Immature natural killer cell (primary cell): ENCODE measurements around the gene KCNQ5. TPM values are rescaled to one million over a fixed set of nuclear protein-coding genes. Genes with fewer than 3 reads are reported as not detected.

ENCODE experiments used
- DNase-seq, 3 donors: peaks; one replicate each; pipeline ENCODE4 v3.0.0; 2022; ENCODE audit warnings: mixed read lengths in 1 of 3
- H3K27ac Mint-ChIP-seq, 6 donors: one replicate each; pipeline ENCODE4 v1.8.0; 2020; ENCODE audit warnings: mixed read lengths in 6 of 6, mild to moderate bottlenecking in 5 of 6, inconsistent platforms in 4 of 6, moderate library complexity in 3 of 6
- H3K27me3 Mint-ChIP-seq, 3 donors: one replicate each; pipeline ENCODE4 v1.8.0; 2020 to 2021; ENCODE audit warnings: low read depth in 3 of 3, mild to moderate bottlenecking in 3 of 3, mixed read lengths in 3 of 3, moderate library complexity in 3 of 3, inconsistent platforms in 1 of 3
- H3K36me3 Mint-ChIP-seq, 3 donors: one replicate each; pipeline ENCODE4 v1.8.0; 2020; ENCODE audit warnings: mixed read lengths in 3 of 3, inconsistent platforms in 2 of 3, mild to moderate bottlenecking in 2 of 3
- H3K4me1 Mint-ChIP-seq, 2 donors: one replicate each; pipeline ENCODE4 v1.8.0; 2020; ENCODE audit warnings: inconsistent platforms in 2 of 2, mild to moderate bottlenecking in 2 of 2, mixed read lengths in 2 of 2, moderate library complexity in 1 of 2
- H3K4me3 Mint-ChIP-seq, 5 donors: one replicate each; pipeline ENCODE4 v1.8.0; 2020; ENCODE audit warnings: mild to moderate bottlenecking in 5 of 5, mixed read lengths in 5 of 5, inconsistent platforms in 3 of 5, moderate library complexity in 3 of 5
- H3K9me3 Mint-ChIP-seq, 6 donors: one replicate each; pipeline ENCODE4 v1.8.0; 2020; ENCODE audit warnings: mild to moderate bottlenecking in 6 of 6, mixed read lengths in 6 of 6, inconsistent platforms in 4 of 6, moderate library complexity in 3 of 6
- polyA plus RNA-seq, 3 donors: library from polyadenylated mRNA; unstranded; fragments of 300-500 nt; fragmentation: Illumina TruSeq; gene quantifications; one replicate each; pipeline ENCODE4 v1.2.3, GENCODE V29; 2021

KCNQ5 gene
- polyA plus RNA-seq, 3 donors from 2014 or later: 1.3 to 4.3 (median 1.8) TPM

GRCh38 chr6:72623808-72624207, 1.9 kb downstream of the KCNQ5 start:
- no peak for DNase-seq
- peaks cover 46 to 50% of the 10 kb centered on the region in 2 donors for H3K4me1 Mint-ChIP-seq

GRCh38 chr6:72624557-72625160, 2.8 kb downstream of the KCNQ5 start:
- peak in 1 of 3 donors; percentile 16 for DNase-seq
- Mint-ChIP-seq H3K4me3 (peak overlapping the region in 2 of 5 donors; percentile 16 to 46), H3K27ac (no peak overlapping the region), H3K27me3 (peaks cover 4 to 13% (median 6%) of the 10 kb centered on the region in 3 donors), H3K9me3 (peaks cover 0 to 1% (median 0%) of the 10 kb centered on the region in 6 donors), H3K36me3 (peaks cover 0 to 3% (median 0%) of the 10 kb centered on the region in 3 donors), H3K4me1 (peaks cover 42 to 45% of the 10 kb centered on the region in 2 donors)

More at GRCh38 chr6:72623808-72624207, 1.9 kb downstream of the KCNQ5 start:
- peaks cover 0 to 1% (median 0%) of the 10 kb centered on the region in 6 donors for H3K9me3 Mint-ChIP-seq
- H3K27ac Mint-ChIP-seq: peak overlapping the region in 2 of 6 donors; percentile 28 to 78
- peaks cover 0 to 1% (median 0%) of the 10 kb centered on the region in 3 donors for H3K36me3 Mint-ChIP-seq
- H3K27me3 Mint-ChIP-seq: peaks cover 4 to 13% (median 6%) of the 10 kb centered on the region in 3 donors
- peak overlapping the region; percentile 87 to 98 (median 91) for H3K4me3 Mint-ChIP-seq

GRCh38 chr6:72626126-72626525, 4.3 kb downstream of the KCNQ5 start:
- Mint-ChIP-seq H3K9me3 (no peaks in the 10 kb centered on the region), H3K4me1 (peaks cover 28 to 37% of the 10 kb centered on the region in 2 donors), H3K27me3 (peaks cover 2 to 13% (median 4%) of the 10 kb centered on the region in 3 donors), H3K27ac (no peak overlapping the region), H3K36me3 (peaks cover 0 to 3% (median 0%) of the 10 kb centered on the region in 3 donors), H3K4me3 (no peak overlapping the region)
- DNase-seq: no peak

GRCh38 chr6:72627539-72627938, 5.7 kb downstream of the KCNQ5 start:
- no peaks in the 10 kb centered on the region for H3K9me3 Mint-ChIP-seq

GRCh38 chr6:72631480-72631879, 9.6 kb downstream of the KCNQ5 start:
- DNase-seq: no peak
- no peaks in the 10 kb centered on the region for H3K27me3 Mint-ChIP-seq
- H3K4me3 Mint-ChIP-seq: no peak overlapping the region
- no peak overlapping the region for H3K27ac Mint-ChIP-seq
- peaks cover 0 to 7% of the 10 kb centered on the region in 2 donors for H3K4me1 Mint-ChIP-seq
- H3K36me3 Mint-ChIP-seq: peaks cover 0 to 10% (median 0%) of the 10 kb centered on the region in 3 donors
- H3K9me3 Mint-ChIP-seq: no peaks in the 10 kb centered on the region

More at GRCh38 chr6:72627539-72627938, 5.7 kb downstream of the KCNQ5 start:
- no peak for DNase-seq
- Mint-ChIP-seq H3K4me3 (no peak overlapping the region), H3K27ac (no peak overlapping the region), H3K27me3 (peaks cover 2 to 13% (median 4%) of the 10 kb centered on the region in 3 donors), H3K36me3 (peaks cover 0 to 3% (median 0%) of the 10 kb centered on the region in 3 donors), H3K4me1 (peaks cover 24 to 36% of the 10 kb centered on the region in 2 donors)

- Mint-ChIP-seq H3K9me3 (no peaks in the 10 kb centered on the region), H3K27me3 (no peaks in the 10 kb centered on the region), H3K4me1 (peaks cover 0 to 6% of the 10 kb centered on the region in 2 donors), H3K36me3 (peaks cover 0 to 6% (median 0%) of the 10 kb centered on the region in 3 donors), H3K27ac (no peak overlapping the region), H3K4me3 (no peak overlapping the region)
- DNase-seq: no peak
Observed at GRCh38 chr6:72635636-72636035, 13.8 kb downstream of the KCNQ5 start.

- no peak overlapping the region for H3K27ac Mint-ChIP-seq
- no peak for DNase-seq
- peaks cover 0 to 6% (median 0%) of the 10 kb centered on the region in 3 donors for H3K36me3 Mint-ChIP-seq
- no peaks in the 10 kb centered on the region for H3K27me3 Mint-ChIP-seq
- H3K4me3 Mint-ChIP-seq: no peak overlapping the region
- no peaks in the 10 kb centered on the region for H3K9me3 Mint-ChIP-seq
- H3K4me1 Mint-ChIP-seq: no peaks in the 10 kb centered on the region
Observed at GRCh38 chr6:72636215-72636614, 14.4 kb downstream of the KCNQ5 start.

GRCh38 chr6:72636786-72637185, 14.9 kb downstream of the KCNQ5 start:
- Mint-ChIP-seq H3K27ac (no peak overlapping the region), H3K4me3 (no peak overlapping the region), H3K27me3 (no peaks in the 10 kb centered on the region), H3K36me3 (peaks cover 0 to 6% (median 0%) of the 10 kb centered on the region in 3 donors), H3K9me3 (no peaks in the 10 kb centered on the region), H3K4me1 (no peaks in the 10 kb centered on the region)
- DNase-seq: no peak

- no peak overlapping the region for H3K4me3 Mint-ChIP-seq
- no peaks in the 10 kb centered on the region for H3K27me3 Mint-ChIP-seq
- H3K36me3 Mint-ChIP-seq: no peaks in the 10 kb centered on the region
- no peak for DNase-seq
- peaks cover 0 to 4% of the 10 kb centered on the region in 2 donors for H3K4me1 Mint-ChIP-seq
- H3K27ac Mint-ChIP-seq: no peak overlapping the region
- H3K9me3 Mint-ChIP-seq: no peaks in the 10 kb centered on the region
Observed at GRCh38 chr6:72639920-72640614, 18.2 kb downstream of the KCNQ5 start.

- Mint-ChIP-seq H3K36me3 (no peaks in the 10 kb centered on the region), H3K4me1 (peaks cover 0 to 4% of the 10 kb centered on the region in 2 donors), H3K27me3 (no peaks in the 10 kb centered on the region), H3K27ac (no peak overlapping the region), H3K4me3 (no peak overlapping the region), H3K9me3 (no peaks in the 10 kb centered on the region)
- DNase-seq: no peak
Observed at GRCh38 chr6:72640615-72640930, 18.7 kb downstream of the KCNQ5 start.

- Mint-ChIP-seq H3K27me3 (no peaks in the 10 kb centered on the region), H3K9me3 (no peaks in the 10 kb centered on the region), H3K4me1 (peaks cover 0 to 4% of the 10 kb centered on the region in 2 donors), H3K27ac (no peak overlapping the region), H3K4me3 (no peak overlapping the region), H3K36me3 (no peaks in the 10 kb centered on the region)
- DNase-seq: no peak
Observed at GRCh38 chr6:72642435-72642834, 20.6 kb downstream of the KCNQ5 start.

GRCh38 chr6:72643214-72643613, 21.4 kb downstream of the KCNQ5 start:
- DNase-seq: no peak
- H3K36me3 Mint-ChIP-seq: no peaks in the 10 kb centered on the region
- peaks cover 0 to 4% of the 10 kb centered on the region in 2 donors for H3K4me1 Mint-ChIP-seq
- no peak overlapping the region for H3K27ac Mint-ChIP-seq
- no peaks in the 10 kb centered on the region for H3K27me3 Mint-ChIP-seq
- H3K9me3 Mint-ChIP-seq: no peaks in the 10 kb centered on the region
- no peak overlapping the region for H3K4me3 Mint-ChIP-seq

GRCh38 chr6:72646604-72647485, 25.0 kb downstream of the KCNQ5 start:
- Mint-ChIP-seq H3K4me3 (no peak overlapping the region), H3K9me3 (no peaks in the 10 kb centered on the region), H3K27ac (no peak overlapping the region), H3K27me3 (no peaks in the 10 kb centered on the region), H3K4me1 (peaks cover 4 to 5% of the 10 kb centered on the region in 2 donors), H3K36me3 (no peaks in the 10 kb centered on the region)
- no peak for DNase-seq

- no peaks in the 10 kb centered on the region for H3K9me3 Mint-ChIP-seq
- DNase-seq: no peak
- H3K4me1 Mint-ChIP-seq: peaks cover 3 to 5% of the 10 kb centered on the region in 2 donors
- H3K36me3 Mint-ChIP-seq: no peaks in the 10 kb centered on the region
- H3K4me3 Mint-ChIP-seq: no peak overlapping the region
- peaks cover 0 to 1% (median 0%) of the 10 kb centered on the region in 3 donors for H3K27me3 Mint-ChIP-seq
- H3K27ac Mint-ChIP-seq: no peak overlapping the region
Observed at GRCh38 chr6:72647489-72647888, 25.6 kb downstream of the KCNQ5 start.
